ENCODE results near the gene RETREG1.

RETREG1 gene

GRCh38 chr5:16557477-16557876 is 59.3 kb downstream of the RETREG1 start:
- no peak overlapping the region for H3K4me3 ChIP-seq (ENCODE audit: low read depth, low read length)
- TF ChIP-seq CTCF (IDR thresholded peaks at IDR 0.05; ENCODE audit: borderline replicate concordance, insufficient read depth, low read depth, low read length), result no peak

GRCh38 chr5:16554110-16554509 is 62.7 kb downstream of the RETREG1 start:
- no peak overlapping the region for H3K4me3 ChIP-seq (ENCODE audit: low read depth, low read length)
- TF ChIP-seq CTCF (IDR thresholded peaks at IDR 0.05; ENCODE audit: borderline replicate concordance, insufficient read depth, low read depth, low read length), result no peak

GRCh38 chr5:16552666-16553343 is 64.0 kb downstream of the RETREG1 start:
- no peak overlapping the region for H3K4me3 ChIP-seq (ENCODE audit: low read depth, low read length)
- TF ChIP-seq CTCF (IDR thresholded peaks at IDR 0.05; ENCODE audit: borderline replicate concordance, insufficient read depth, low read depth, low read length), result peak; percentile 87

GRCh38 chr5:16551628-16552027 is 65.2 kb downstream of the RETREG1 start:
- H3K4me3 ChIP-seq (ENCODE audit: low read depth, low read length), result no peak overlapping the region
- TF ChIP-seq CTCF (IDR thresholded peaks at IDR 0.05; ENCODE audit: borderline replicate concordance, insufficient read depth, low read depth, low read length), result no peak

- no peak overlapping the region for H3K4me3 ChIP-seq (ENCODE audit: low read depth, low read length)
- TF ChIP-seq CTCF (IDR thresholded peaks at IDR 0.05; ENCODE audit: borderline replicate concordance, insufficient read depth, low read depth, low read length), result peak; percentile 86
Measured at GRCh38 chr5:16550316-16550952, 66.4 kb downstream of the RETREG1 start.

- no peak overlapping the region for H3K4me3 ChIP-seq (ENCODE audit: low read depth, low read length)
- no peak for TF ChIP-seq CTCF (IDR thresholded peaks at IDR 0.05; ENCODE audit: borderline replicate concordance, insufficient read depth, low read depth, low read length)
Measured at GRCh38 chr5:16549491-16550206, 67.1 kb downstream of the RETREG1 start.
